HK-2 (cell line): Measurements from ENCODE around the gene CYS1.

ENCODE experiments used
- DNase-seq: peaks from one replicate; pipeline ENCODE4 v3.0.0-alpha.2; 2018; ENCODE audit not compliant: unreplicated experiment

CYS1 gene

DNA sequence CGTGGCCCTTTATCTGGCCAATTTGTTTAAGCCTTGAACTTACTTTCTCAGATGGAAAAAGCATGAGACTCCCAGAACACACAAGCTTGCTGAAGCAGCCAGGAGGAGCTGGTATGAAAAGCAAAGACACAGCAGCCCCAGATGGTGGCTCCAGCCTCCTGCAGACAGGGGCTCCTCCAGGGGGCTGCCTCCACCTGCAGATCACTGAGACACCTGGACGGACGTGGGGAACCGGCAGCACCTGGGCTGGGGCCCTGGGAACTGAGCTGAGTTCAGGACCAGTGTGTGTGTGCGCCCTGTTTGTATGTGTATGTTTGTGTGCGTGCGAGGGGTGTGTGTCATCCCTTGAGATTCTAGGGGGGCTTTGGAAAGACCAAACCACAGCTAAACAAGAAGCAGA is 8.6 kb downstream of the CYS1 start:
- DNase-seq = no peak

DNA sequence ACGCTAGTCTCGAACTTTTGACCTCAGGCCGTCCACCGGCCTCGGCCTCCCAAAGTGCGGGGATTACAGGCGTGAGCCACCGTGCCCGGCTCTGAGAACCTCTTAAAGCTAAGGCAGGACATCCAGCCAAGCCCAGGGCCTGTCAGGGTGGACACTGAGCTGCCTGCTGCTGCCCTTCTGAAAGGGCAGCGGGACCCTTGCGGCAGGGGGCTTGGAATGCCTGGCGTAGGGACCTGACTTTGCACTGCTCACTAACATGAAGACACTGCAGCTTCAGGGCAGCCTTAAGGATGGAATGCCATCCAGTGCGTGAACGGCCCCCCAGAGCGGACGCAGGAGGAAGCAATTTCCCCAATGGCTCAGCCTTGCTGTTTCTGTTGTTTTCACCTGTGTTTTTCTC is 9.0 kb downstream of the CYS1 start:
- DNase-seq = no peak

DNA sequence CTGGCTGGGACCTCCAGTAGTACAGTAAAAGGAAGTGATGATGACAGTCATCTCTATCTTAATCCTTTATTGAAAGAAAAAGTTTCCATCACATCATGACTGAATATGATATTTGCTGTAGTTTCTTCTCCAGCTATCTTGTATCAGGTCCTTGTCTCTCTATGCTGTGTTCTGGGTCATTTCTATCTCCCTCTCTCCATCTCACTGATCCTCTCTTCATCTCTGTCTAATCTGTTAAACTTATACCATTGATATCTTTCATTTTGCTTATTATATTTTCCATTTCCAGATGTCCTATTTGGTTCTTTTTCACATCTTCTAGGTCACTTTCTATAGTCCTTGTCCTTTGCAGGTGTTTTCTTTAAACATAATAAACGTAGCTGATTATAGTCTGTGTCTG is 12.3 kb downstream of the CYS1 start:
- no peak for DNase-seq

DNA sequence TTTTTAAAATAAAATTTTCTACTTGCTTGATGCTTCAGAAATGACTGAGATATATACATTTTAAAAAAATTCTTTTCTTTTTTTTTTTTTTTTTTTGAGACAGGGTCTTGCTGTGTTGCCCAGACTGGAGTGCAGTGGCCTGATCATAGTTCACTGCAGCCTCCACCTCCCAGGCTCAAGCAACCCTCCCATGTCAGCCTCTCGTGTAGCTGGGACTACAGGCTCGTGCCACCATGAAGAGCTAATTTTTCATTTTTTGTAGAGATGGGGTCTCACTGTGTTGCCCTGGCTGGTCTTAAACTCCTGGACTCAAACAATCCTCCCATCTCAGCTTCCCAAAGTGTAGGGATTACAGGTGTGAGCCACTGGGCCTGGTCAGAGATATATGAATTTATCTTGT is 12.9 kb downstream of the CYS1 start:
- DNase-seq = no peak

DNA sequence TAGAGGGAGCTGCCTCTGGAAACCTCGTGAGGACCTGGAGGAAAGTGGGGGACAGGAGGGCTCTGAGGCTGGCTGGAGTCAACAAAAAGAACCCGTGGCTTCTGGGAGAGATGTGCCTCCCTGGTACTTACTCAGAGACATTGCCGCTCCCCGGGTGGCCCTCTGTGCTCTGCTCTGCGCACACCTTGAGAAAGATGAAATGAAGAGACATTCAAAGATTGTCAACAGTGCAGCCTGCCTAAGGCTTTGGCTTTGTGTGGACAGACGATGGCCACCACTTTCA is 14.5 kb downstream of the CYS1 start:
- DNase-seq = no peak

DNA sequence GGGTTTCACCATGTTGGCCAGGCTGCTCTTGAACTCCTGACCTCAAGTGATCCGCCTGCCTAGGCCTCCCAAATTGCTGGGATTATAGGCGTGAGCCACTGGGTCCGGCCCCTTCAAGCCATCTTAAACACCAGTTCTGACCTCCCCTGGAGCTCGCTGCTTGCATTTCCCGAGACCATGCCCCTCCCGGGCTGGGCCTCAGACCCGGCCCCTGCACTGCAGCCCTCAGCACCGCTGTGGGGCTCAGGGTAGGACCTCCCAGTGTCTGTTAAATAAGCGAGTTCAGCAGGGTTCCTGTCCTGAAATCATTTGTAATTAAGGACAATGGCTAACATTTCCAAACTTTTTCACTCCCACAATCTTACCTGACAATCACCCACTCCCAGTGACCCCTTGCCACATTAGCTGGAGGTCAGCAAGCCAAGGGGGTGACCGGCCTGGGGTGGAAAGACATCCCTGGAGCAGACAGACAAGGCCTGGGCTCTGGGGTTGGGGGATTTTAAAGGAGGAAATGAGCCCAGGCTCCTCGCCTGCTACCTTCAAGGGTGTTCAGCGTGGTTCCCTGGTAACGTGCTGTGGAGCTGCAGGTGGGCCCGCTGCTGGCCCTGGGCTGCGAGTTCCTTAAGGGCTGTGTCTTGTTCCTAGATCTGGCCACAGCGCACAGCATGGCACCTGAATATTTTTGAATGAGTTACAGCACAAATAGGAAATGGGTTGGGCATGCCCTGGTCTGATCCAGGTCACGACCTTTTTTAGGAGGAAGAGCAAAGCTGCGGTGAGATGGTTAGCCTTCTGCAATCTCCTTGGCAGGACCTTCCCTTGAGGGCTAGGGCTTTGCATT is 15.1 kb downstream of the CYS1 start:
- no peak for DNase-seq

DNA sequence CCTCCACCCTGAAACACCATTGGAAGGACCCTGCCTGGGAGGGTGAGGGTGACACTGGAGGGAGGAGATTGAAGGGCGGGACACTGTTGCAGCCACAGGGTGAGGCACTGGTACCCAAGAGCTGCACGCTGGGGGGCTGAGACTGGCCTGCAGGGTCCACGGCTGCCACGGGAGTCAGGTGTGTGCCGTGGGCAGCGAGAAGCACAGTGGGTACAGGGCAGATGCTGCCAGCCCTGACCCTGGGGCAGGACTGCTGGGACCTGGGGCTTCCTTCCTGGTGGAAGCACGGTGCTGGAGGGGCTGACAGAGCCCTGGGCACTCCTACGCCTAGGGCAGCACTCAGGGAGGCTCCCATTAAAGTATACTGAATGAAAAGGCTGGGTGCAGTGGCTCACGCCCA is 16.6 kb downstream of the CYS1 start:
- DNase-seq = no peak

DNA sequence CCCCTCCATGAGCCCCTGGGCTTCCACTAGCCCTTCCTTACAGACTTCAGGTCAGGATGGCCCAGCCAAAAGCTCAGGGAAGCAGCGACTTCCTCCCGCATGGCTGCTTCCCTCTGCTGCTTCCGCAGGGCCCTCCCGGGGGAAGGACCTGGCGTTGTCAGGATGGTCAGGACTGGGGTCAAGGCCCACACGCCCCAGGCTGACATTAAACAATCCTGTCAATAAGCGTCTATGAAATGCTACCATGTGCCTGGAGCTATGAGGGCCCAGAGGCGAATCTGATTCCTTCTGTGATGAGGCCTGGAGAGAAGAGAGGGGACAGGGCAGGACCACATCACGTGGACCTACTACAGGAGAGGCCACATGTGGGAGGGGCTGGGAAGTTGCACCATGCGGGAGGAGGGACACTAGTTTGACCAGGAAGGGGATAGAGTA is 17.3 kb downstream of the CYS1 start:
- DNase-seq = no peak

DNA sequence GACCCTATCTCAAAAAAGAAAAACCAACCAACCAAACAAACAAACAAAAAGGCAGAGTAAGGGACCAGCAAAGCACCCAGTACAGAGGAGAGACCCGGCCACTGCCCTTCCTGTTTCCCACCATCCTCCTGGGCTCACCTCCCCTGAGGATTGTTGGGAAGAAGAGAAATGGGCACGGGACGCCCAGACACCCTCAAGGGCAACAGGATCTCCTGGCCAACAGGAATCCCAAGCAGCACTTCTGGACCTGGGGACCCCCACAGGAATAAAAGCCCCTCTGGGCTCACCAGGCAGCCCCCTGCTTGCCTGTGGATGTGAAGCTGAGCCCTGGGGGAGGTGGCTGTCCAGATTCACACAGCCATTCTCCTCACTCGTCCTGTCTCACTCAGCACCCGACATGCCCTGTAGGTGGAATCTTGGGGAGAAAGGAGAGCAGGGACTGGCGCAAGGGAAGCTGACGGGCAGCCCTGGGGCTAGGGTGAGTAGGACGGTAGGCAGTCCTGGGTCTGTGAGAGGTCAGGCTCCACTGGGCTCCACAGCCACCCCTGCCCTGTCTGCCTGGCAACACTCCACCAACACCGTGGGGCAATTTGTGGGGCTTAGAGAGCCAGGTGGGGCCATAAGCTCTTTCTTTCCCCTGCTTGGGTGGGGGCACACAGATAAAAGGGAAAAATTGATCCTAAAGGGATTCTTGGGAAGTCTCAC is 18.8 kb downstream of the CYS1 start:
- DNase-seq = no peak

DNA sequence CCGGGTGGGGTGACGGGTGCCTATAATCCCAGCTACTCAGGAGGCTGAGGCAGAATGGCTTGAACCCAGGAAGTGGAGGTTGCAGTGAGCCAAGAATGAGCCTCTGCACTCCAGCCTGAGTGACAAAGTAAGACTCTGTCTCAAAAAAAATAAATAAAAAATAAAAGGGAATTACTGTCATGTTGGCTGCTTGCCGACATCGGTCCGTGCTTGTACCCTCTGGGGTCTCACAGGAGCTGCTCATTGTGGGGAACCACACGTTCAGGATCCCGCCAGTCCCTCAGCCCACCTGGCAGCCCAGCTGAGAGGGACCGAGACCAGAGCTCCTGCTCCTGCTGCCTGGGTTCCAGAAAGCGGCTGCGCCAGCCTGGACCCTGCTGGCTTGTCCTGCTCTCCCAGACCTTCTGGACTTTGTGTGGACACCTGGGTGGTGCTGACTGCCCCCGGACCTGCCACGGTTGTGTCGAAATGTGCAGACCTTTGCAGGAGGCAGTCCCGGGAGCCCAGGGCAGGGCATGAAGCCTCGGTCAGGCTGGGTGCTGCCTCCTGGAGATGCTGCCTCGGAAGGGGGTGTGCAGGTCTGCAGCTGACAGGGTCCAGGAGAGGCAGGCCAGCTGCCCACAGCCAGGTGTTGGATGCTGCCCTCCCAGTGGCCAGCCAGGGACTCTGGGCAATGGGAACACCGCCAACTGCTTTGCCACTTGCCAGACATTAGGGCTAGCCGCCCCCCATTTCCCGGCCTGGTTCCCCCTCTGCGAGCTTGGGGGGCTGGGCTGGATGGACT is 20.5 kb downstream of the CYS1 start:
- no peak for DNase-seq

DNA sequence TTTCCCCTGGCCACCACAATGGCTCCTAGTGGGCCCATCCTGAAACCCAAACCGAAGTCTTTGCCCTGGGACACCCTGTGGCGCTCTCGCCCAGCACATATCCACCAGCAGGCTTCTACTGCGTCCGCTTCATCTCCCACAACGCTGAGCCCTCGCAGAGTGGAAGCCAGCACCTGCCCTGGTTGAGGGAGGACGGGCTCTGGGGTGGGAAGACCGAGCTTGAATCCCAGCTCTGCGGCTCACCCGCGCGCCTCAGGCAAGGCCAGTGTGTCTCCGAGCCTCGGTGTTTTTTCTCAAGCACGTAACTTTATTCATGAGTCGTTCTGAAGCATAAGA is 21.2 kb downstream of the CYS1 start:
- DNase-seq = no peak

DNA sequence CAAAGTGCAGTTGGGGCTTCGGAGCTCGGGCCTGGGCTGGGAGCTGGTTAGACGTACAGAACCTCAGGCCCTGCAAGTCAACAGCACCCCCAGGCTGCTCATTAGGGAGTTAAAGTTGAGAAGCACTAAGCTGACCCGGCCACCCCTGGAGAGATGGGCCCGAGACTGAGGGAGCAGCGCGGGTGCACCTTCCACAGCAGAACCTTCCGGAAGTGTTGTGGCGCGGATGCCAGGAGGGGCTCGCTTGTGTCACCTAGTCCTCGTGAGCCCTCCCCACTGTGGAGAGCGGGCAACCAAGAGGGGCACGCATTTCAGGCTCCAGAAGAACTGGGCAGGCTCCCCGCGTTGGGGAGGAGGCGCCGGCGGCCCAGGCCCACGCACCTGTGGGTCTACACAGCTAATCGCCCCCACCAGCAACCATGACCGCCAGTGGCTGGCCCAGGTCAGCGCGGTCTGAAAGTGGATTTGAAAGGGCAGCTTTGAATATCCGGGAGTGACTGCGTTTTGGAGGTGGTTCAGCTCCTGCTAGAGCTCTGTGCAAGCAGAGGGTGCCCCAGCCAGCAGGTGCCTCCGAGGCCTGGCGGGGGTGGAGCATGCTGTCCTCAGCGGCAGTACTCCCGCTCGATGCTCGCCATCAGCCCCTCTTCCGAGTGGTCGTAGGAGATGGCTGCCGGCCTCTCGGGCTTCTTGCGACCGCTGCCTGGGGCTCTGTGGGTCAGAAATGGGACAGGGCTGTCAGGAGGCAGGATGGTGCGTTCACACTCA is 21.8 kb downstream of the CYS1 start:
- DNase-seq = no peak

DNA sequence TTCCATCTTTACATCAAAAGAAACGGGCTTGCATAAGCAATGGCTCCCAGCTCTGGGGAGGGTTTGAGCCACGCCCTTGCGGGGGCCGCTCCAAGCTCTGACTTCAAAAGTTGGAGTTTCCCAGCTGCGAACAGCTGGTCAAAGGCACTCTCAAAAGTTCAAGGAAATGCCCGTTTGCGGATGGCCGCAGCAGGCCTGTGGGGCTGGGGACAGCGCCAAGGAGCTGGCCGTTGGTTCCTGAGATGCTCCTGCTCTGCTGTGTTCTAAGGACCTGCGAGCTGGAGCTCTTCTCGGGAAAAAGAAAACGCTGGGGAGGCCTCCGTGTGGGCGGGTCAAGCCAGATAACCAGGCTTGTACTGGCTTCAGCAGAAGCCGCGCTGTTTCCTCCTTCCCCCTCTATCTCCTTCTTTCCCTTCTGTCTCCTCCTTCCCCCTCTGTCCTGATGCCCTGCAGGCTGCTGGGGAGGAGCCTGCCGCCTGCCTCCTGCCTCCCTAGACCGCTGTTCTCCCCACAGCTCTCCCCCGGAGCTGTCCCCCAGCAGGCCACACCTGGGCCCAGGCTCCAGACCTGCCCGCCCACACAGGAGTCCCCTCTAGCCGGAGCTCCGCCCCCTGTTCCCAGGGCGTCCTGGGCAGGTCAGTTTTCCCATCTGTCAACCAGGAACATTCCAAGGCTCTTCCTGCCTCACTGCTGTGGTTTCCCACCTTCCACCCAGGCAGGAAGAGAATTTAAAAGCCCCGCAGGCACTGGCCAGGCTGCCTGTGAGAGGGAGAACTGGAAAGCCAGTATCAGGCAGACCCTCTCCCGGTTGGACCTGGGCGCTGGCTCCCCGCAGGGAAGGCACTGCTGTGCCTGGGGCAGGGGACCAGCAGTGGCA is 22.7 kb downstream of the CYS1 start:
- DNase-seq = peak; percentile 58

DNA sequence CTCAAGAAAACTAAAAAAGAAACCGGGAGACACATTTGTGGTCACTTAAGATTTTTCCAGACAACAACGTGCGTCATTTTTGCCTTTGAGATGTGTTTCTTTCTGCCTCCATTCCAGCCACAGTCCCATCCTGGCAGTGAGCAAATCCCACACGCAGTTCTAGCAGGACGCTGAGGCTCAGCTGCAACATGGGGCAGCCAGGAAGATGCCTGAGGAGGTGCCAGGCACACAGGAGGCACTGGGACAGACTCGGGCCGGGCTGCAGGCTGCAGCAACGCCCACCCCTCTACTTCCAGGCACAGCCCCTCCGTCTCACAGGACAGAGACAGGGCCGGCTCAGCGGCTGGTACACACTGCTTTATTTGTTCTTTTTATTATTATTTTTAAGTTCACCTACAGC is 23.8 kb downstream of the CYS1 start:
- DNase-seq = no peak

DNA sequence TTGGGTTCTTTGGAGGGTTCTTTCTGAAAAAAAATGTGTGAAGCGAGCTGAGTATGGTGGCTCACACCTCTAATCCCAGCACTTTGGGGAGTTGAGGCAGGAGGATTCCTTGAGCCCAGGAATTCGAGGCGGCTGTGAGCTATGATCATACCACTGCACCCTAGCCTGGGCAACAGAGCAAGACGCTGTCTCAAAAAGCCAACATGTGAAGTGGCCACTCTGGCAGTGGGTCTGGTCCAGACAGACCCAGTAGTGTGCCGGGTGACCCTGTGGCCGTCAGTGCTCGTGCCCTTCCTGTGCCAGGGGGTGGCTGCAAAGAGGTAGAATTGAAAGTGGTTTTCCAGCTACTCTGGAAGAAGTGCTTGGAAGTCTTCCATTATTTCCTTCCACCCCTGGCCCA is 25.2 kb downstream of the CYS1 start:
- no peak for DNase-seq

DNA sequence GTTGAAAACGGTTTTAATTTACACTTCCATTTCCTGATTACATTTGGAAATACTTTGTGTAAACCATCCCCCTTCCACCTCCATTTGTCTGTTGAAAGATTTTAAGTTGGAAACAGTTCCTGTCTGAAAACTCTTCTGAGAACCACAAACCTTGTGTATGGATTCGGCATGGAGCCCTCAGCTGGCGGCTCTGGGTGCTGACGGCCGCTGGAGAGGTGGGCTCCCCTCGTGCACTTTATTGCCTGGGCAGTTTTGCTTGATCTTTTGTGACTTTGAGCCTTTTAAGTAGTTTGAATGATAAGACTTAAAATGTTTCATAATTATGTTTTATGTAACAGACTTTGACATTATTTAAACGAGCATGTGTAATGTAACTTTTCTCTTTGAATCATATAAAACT is 25.8 kb downstream of the CYS1 start:
- DNase-seq = no peak

DNA sequence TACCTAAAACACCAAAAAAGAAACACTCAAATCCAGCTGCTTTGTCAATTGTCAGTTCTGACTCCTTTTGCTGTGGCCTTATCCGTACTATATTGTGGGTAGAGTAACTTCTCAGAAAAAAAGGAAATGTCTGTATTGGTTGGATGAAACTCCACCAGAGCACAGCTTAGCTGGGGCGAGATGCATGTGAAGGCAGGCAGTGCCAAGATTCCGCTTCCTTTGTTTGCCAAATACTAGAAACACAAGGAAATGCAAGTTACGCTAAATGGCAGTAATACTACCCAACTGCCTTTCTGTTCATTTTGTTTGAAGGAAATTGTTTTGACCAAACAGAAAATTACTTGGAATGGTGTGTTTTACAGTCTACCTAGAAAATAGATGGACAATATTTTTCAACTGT is 26.9 kb downstream of the CYS1 start:
- no peak for DNase-seq

DNA sequence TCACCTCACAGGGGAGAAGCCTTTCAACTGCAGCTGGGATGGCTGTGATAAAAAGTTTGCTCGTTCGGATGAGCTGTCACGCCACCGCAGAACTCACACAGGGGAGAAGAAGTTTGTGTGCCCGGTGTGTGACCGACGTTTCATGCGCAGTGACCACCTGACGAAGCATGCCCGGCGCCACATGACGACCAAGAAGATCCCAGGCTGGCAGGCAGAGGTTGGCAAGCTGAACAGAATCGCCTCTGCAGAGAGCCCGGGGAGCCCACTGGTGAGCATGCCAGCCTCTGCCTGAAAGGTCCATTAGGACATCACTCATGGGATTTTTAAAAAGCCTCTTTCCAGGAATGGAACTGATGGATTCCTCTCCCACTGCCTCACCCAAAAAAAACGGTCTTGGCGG is 28.0 kb downstream of the CYS1 start:
- DNase-seq = no peak

DNA sequence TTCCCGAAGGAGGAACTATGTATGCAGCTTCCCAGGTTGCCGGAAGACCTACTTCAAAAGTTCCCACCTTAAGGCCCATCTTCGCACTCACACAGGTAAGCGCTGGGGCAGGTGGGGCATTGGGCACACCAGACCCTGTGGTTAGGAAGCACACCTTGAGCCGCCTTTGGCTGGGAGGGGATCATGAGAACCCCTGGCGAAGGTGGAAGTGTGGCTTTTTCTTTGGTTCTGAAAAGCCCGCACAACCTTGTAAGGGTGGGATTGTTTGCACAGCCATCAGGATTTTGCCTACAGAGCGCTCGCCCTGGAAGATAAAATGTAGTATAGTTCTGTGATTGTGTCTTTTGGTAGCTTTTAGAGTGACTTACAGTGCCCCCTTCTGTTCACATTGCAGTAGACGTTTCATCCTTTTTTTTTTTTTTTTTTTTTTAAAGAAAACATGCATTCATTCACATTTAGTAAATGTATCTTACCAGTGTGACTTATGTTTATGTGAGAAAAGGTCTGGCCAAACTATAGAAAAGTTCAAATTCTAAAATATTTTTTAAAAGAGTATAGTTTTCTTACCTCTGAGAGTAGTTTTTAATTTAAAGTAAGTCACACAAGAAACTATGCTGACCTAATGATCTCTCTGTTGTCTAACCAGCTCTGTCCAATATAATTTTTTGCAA is 31.6 kb downstream of the CYS1 start:
- no peak for DNase-seq

DNA sequence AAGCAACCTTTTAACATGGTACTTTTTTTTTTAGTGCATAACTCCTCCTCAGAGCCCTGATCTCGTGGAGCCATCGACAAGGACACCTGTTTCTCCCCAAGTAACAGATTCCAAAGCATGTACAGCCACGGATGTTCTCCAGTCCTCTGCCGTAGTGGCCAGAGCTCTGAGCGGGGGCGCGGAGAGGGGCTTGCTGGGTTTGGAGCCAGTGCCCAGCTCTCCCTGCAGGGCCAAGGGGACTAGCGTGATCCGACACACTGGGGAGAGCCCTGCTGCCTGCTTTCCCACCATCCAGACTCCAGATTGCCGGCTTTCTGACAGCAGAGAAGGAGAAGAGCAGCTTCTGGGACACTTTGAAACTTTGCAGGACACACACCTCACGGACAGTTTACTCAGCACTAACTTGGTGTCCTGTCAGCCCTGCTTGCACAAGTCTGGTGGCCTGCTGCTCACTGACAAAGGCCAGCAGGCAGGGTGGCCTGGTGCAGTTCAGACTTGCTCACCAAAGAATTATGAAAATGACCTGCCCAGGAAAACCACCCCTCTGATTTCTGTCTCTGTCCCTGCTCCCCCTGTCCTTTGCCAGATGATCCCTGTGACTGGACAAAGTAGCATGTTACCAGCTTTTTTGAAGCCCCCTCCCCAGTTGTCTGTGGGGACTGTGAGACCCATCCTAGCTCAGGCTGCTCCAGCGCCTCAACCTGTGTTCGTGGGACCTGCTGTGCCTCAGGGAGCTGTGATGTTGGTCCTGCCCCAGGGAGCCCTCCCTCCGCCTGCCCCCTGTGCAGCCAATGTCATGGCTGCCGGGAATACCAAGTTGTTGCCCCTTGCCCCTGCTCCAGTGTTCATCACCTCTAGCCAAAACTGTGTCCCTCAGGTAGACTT is 32.4 kb downstream of the CYS1 start:
- no peak for DNase-seq
